Effector memory CD8-positive, alpha-beta T cell (primary cell): ENCODE results near the gene MSI2.
A peak's percentile ranks its signal among the peaks of the same experiment; 100 is the strongest.

Experiments
- ATAC-seq: fragments of 150-1000 bp; cut with Tn5 transposase; replicated peaks from 2 replicates; pipeline ENCODE4 v1.10.0; 2021; ENCODE audit warnings: mild to moderate bottlenecking, moderate library complexity
- DNase-seq, 3 experiments: peaks; one replicate each; pipeline ENCODE4 v3.0.0; 2021
- H3K27ac Mint-ChIP-seq, 2 donors: one replicate each; pipeline ENCODE4 v1.8.0; 2022; ENCODE audit warnings: mild to moderate bottlenecking in 2 of 2, mixed read lengths in 2 of 2, moderate library complexity in 2 of 2
- H3K27me3 Mint-ChIP-seq, 2 donors: one replicate each; pipeline ENCODE4 v1.8.0; 2022; ENCODE audit warnings: mixed read lengths in 2 of 2
- H3K36me3 Mint-ChIP-seq: one replicate; pipeline ENCODE4 v1.8.0; 2022; ENCODE audit warnings: mild to moderate bottlenecking, moderate library complexity, mixed read lengths; ENCODE audit not compliant: insufficient read depth
- H3K4me1 Mint-ChIP-seq, 2 donors: one replicate each; pipeline ENCODE4 v1.8.0; 2022; ENCODE audit warnings: low read depth in 2 of 2, mixed read lengths in 2 of 2
- H3K4me3 Mint-ChIP-seq, 2 donors: one replicate each; pipeline ENCODE4 v1.8.0; 2022; ENCODE audit warnings: mild to moderate bottlenecking in 2 of 2, mixed read lengths in 2 of 2, moderate library complexity in 2 of 2
- H3K9me3 Mint-ChIP-seq, 2 donors: one replicate each; pipeline ENCODE4 v1.8.0; 2022; ENCODE audit warnings: mixed read lengths in 2 of 2

MSI2 gene

DNA sequence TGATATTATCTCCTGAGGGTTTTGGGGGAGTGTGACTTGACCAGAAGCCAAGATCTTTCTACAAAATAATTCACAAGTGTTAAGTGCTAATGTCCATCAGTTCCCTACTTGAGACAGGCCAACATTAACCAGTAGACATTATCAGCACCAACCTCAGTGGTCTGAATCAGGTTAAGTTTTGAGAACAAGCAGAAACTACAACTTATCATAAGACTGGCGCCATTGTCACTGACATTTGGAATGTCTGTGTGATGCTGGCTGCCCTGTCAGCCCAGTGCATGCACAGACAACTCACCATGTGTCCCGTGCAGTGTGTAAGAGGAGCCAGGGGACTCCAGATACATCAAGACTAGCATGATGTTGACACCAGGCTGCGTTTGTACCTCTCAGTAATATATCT is 412.0 kb downstream of the MSI2 start:
- Mint-ChIP-seq H3K27me3 (no peaks in the 10 kb centered on the region), H3K27ac (peak overlapping the region; percentile 81 to 93), H3K9me3 (no peaks in the 10 kb centered on the region), H3K36me3 (peaks cover 10% of the 10 kb centered on the region), H3K4me1 (peaks cover 37 to 48% of the 10 kb centered on the region in 2 donors), H3K4me3 (no peak overlapping the region)
- no peak for DNase-seq
- ATAC-seq = no peak

DNA sequence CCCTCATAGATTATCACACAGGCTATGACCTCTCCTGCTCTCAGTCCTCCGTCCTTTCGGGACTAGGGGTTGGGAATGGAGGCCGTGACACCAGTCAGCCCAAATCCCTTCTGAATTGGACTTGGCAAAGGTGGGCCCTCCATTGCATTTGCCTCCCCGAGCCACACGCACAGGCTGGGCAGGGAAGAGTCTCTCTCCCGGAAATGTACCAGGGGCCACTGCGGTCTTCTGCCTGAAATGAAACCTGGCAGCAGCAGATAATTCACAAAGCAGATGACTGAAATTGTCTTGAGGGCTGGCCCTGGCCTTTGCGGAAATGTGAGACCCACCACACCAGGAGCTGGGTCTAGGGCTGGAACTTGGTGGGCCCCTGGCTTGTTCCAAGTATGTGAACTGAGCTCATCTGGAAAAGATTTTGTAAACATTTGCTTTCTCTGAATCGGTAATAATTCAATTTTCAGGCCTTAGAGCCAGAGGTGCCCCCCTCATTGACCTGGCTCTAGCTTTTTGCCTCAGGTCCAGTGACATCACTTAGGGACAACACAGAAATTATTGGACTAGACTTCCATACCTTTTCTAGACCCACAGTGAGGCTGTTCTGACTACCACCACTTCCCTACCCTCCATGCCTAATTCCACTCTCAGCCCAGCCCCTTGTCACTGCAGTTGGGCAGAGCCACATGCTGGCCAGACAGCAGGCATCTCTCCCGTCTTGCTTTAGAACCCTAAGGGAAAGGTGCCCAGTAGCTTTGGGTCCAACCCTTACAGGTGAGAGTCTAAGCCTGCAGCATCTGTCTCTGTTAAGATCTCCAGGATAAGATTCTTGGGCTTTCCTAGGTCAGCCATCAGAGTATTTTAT is 413.6 kb downstream of the MSI2 start:
- ATAC-seq (no peak), DNase-seq (no peak)
- no peaks in the 10 kb centered on the region for H3K9me3 Mint-ChIP-seq
- peak overlapping the region; percentile 91 to 93 for H3K27ac Mint-ChIP-seq
- no peaks in the 10 kb centered on the region for H3K27me3 Mint-ChIP-seq
- peaks cover 35 to 45% of the 10 kb centered on the region in 2 donors for H3K4me1 Mint-ChIP-seq
- peaks cover 11% of the 10 kb centered on the region for H3K36me3 Mint-ChIP-seq
- H3K4me3 Mint-ChIP-seq = no peak overlapping the region

GRCh38 chr17:57670769-57671569 is 414.6 kb downstream of the MSI2 start:
- Mint-ChIP-seq H3K9me3 (no peaks in the 10 kb centered on the region), H3K4me1 (peaks cover 33 to 45% of the 10 kb centered on the region in 2 donors), H3K27me3 (no peaks in the 10 kb centered on the region), H3K27ac (peak overlapping the region; percentile 91 to 93), H3K4me3 (peak overlapping the region; percentile 27 to 64), H3K36me3 (peaks cover 14% of the 10 kb centered on the region)
- no peak for ATAC-seq
- no peak for DNase-seq

DNA sequence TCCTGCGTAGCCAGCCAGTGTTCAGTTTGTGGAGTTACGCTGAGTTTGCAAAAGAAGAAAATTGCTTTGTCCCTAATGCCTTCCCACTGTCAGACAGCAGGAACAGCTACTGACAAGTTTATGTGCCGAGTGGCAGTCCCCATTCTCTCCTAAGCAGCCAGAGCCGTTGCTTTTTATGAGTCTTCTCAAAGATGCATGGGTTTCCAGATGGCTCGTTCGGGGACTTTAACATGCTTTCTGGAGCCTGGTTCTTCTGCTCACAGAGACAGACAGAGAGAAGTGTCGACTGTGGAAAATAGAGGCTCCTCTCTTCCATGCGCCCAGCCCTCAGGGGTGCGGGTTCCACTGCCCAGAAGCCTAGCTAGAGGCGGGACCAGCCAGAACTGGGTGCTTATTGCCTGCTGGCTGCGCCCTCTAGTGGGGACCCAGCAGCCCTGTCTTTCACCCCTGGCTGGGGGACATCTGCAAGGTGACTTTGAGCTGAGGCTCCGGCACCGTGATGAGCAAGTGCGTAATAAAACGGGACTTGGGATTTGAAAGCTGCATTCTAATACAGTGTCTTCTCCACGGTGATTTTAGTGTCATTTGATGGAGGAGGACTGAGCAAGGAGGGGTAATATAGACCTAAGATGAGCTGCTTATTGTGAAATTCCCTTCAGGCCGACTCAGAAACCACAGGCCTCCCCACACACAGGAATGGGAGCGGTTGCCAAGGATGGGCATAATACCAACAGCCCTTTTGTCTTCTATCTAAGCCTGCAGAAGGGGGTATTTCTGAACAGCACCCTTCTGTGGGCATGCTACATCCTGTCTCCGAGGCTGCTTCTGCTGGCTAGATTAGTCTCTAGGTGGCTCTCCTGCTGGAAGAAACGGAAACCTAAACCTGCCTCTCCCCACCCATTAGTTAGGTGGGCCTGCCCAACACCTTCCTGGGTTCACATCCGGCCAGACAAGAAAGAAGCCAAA is 415.6 kb downstream of the MSI2 start:
- peak overlapping the region; percentile 61 to 64 for H3K4me3 Mint-ChIP-seq
- peaks cover 30 to 45% of the 10 kb centered on the region in 2 donors for H3K4me1 Mint-ChIP-seq
- H3K27me3 Mint-ChIP-seq = no peaks in the 10 kb centered on the region
- H3K9me3 Mint-ChIP-seq = no peaks in the 10 kb centered on the region
- peaks cover 14% of the 10 kb centered on the region for H3K36me3 Mint-ChIP-seq
- peak overlapping the region; percentile 91 to 93 for H3K27ac Mint-ChIP-seq
- peak; percentile 64 to 70 (median 69) for DNase-seq
- peak; percentile 87 for ATAC-seq

- H3K27me3 Mint-ChIP-seq = no peaks in the 10 kb centered on the region
- ATAC-seq = no peak
- H3K36me3 Mint-ChIP-seq = peaks cover 14% of the 10 kb centered on the region
- peak overlapping the region; percentile 91 to 93 for H3K27ac Mint-ChIP-seq
- H3K4me1 Mint-ChIP-seq = peaks cover 33 to 45% of the 10 kb centered on the region in 2 donors
- H3K9me3 Mint-ChIP-seq = no peaks in the 10 kb centered on the region
- DNase-seq = no peak
- peak overlapping the region; percentile 61 to 64 for H3K4me3 Mint-ChIP-seq
Observed at GRCh38 chr17:57672971-57673370, 416.6 kb downstream of the MSI2 start.

DNA sequence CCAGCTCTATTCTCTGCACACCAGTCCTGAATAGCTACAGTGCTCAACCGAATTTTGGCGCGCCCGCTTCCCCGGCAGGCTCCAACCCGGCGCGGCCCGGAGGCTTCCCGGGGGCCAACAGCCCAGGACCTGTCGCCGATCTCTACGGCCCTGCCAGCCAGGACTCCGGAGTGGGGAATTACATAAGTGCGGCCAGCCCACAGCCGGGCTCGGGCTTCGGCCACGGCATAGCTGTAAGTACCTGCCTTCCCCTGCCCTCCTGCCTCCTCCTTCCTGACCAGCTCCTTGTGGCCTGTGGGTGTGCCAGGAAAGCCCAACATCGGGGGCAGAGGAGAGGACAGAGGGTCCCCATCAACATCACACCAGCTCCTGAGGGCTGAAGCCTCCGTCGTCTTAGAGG is 418.6 kb downstream of the MSI2 start:
- DNase-seq (no peak), ATAC-seq (no peak)
- Mint-ChIP-seq H3K9me3 (no peaks in the 10 kb centered on the region), H3K27me3 (no peaks in the 10 kb centered on the region), H3K4me3 (no peak overlapping the region), H3K36me3 (peaks cover 18% of the 10 kb centered on the region), H3K27ac (peak overlapping the region in 1 of 2 donors; percentile 80), H3K4me1 (peaks cover 30 to 37% of the 10 kb centered on the region in 2 donors)

DNA sequence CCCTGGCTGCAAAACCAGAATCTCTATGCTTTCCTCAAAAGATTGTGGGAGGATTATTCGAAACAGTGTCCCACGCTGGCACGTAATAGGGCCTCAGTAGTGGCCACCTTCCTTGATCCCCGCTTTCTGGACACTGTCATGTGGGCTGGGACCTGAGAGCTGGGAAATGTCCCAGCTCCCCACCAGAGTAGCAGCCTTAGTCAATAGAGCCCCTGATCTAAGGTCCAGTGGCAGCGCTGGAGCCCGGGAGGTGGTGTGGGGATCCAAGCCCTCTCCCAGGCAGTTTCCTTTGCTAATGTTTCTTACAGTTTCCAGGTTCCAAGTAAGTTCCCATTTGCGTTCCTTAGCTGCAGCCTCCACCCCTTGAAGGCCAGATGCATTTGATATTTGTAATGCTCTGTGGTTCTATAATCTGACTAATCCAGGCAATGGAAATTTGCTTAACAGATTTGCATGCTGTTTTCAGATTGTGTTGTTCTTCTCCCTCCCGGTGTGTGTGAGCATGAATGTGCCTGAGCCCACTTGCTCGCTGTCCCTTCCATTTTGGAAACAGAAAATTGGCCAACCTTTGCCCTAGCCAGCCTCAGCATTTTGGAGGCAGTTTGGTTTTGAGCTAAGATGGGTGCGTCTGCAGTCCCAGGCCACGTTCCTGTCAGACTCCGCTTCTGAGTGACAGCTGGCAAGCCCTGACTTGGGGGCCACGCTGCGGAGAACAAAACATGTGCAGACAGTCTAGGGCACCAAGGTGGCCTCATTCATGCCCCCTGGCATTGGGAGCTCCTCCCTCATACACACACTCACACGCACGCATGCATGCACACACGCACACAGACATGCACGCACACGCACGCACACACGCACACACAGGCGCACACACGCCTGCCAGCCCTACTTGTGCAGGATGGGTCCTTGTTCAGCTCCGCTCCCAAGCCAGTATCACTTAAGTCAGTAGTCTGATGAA is 419.4 kb downstream of the MSI2 start:
- Mint-ChIP-seq H3K27ac (peak overlapping the region in 1 of 2 donors; percentile 80), H3K36me3 (peaks cover 21% of the 10 kb centered on the region), H3K9me3 (no peaks in the 10 kb centered on the region), H3K4me3 (no peak overlapping the region), H3K4me1 (peaks cover 25 to 29% of the 10 kb centered on the region in 2 donors), H3K27me3 (no peaks in the 10 kb centered on the region)
- ATAC-seq (no peak), DNase-seq (no peak)

GRCh38 chr17:57676543-57676942 is 420.2 kb downstream of the MSI2 start:
- ATAC-seq (no peak), DNase-seq (no peak)
- Mint-ChIP-seq H3K9me3 (no peaks in the 10 kb centered on the region), H3K27me3 (no peaks in the 10 kb centered on the region), H3K4me3 (no peak overlapping the region), H3K27ac (no peak overlapping the region), H3K4me1 (peaks cover 18 to 22% of the 10 kb centered on the region in 2 donors), H3K36me3 (peaks cover 21% of the 10 kb centered on the region)

GRCh38 chr17:57677301-57677700 is 421.0 kb downstream of the MSI2 start:
- Mint-ChIP-seq H3K4me1 (peaks cover 11 to 14% of the 10 kb centered on the region in 2 donors), H3K9me3 (no peaks in the 10 kb centered on the region), H3K27me3 (no peaks in the 10 kb centered on the region), H3K4me3 (no peak overlapping the region), H3K36me3 (peaks cover 23% of the 10 kb centered on the region), H3K27ac (no peak overlapping the region)
- ATAC-seq (no peak), DNase-seq (no peak)

DNA sequence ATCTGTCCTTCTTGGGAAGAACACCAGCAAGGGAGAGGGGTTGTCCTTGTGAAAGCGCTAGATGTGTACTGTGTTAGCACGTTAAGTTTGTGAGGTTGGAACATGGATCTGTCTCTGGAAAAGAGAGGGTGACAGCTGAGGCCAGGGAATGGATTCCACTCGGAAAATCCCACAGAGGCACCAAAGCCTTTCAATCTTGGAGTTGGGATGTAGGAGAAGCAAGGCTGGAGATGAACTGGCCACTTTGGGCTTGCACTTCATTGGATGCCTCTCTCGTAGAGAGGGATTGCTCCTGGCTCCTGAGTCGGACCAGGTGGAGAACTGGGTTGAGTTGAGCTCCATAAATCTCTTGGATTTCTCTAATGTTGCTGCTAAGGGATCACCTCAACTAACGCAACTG is 421.5 kb downstream of the MSI2 start:
- Mint-ChIP-seq H3K27me3 (no peaks in the 10 kb centered on the region), H3K36me3 (peaks cover 21% of the 10 kb centered on the region), H3K4me1 (peaks cover 6 to 9% of the 10 kb centered on the region in 2 donors), H3K4me3 (no peak overlapping the region), H3K27ac (peak overlapping the region in 1 of 2 donors; percentile 0), H3K9me3 (no peaks in the 10 kb centered on the region)
- no peak for DNase-seq
- ATAC-seq = no peak

DNA sequence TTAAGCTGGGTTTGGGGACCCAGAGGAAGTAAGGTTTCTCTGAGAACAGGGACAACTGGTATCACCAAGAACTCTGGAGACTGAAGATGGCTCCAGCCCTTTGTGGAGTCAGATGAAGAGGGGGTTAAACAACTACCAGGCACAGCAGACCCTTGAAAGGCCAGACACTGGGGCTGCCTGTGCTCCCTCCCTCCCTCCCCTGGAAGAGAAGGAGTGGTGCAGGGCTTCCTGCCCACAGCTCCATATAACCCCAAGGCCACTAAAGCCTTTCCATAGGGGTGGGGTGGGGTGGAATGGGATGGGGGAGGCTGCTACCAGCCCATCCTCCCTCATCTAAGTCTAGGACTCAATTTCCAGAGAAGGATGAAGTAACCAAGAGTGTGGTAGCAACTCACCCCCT is 422.1 kb downstream of the MSI2 start:
- H3K9me3 Mint-ChIP-seq = no peaks in the 10 kb centered on the region
- DNase-seq (no peak), ATAC-seq (no peak)
- H3K27me3 Mint-ChIP-seq = no peaks in the 10 kb centered on the region
- H3K36me3 Mint-ChIP-seq = peaks cover 19% of the 10 kb centered on the region
- H3K4me1 Mint-ChIP-seq = peaks cover 2 to 5% of the 10 kb centered on the region in 2 donors
- H3K4me3 Mint-ChIP-seq = no peak overlapping the region
- peak overlapping the region in 1 of 2 donors; percentile 0 for H3K27ac Mint-ChIP-seq

DNA sequence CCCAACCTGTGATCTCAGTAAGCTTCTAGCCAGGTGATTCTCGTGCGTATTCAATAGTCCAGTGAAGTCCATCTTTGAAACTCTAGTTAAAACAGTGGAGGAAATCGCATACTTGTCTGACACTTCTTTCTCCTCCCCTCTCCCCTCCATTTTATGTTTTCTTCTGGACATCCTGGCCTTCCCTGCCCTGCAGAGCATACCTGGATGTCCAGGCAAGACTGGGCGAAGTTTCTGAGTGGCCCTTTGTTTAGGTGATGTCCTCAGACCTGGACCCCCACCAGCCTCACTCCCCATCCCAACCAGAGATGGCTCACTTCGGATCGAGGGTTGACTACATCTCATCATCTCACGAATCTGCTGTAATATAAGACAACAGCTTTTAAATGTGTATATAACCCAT is 423.0 kb downstream of the MSI2 start:
- Mint-ChIP-seq H3K4me3 (no peak overlapping the region), H3K27me3 (no peaks in the 10 kb centered on the region), H3K4me1 (peaks cover 2 to 3% of the 10 kb centered on the region in 2 donors), H3K9me3 (no peaks in the 10 kb centered on the region), H3K36me3 (peaks cover 24% of the 10 kb centered on the region), H3K27ac (peak overlapping the region in 1 of 2 donors; percentile 49)
- no peak for ATAC-seq
- no peak for DNase-seq
